PC-3 (cell line): ENCODE measurements around the gene P2RY14.

Experiments used
- EZH2phosphoT487 ChIP-seq: fragments of 300-600 bp; sonication (generic); IDR thresholded peaks from 2 replicates; pipeline ENCODE4 v1.6.1; 2018; ENCODE audit warnings: mild to moderate bottlenecking, antibody characterized with exemption, low read length, borderline replicate concordance
- TF ChIP-seq, protein P1 (sequence below): fragments of 300-600 bp; sonication (generic); conservative IDR thresholded peaks from 2 replicates; pipeline ENCODE4 v1.5.1; 2017; ENCODE audit warnings: antibody characterized with exemption, low read depth, mild to moderate bottlenecking, low read length

DNA sequence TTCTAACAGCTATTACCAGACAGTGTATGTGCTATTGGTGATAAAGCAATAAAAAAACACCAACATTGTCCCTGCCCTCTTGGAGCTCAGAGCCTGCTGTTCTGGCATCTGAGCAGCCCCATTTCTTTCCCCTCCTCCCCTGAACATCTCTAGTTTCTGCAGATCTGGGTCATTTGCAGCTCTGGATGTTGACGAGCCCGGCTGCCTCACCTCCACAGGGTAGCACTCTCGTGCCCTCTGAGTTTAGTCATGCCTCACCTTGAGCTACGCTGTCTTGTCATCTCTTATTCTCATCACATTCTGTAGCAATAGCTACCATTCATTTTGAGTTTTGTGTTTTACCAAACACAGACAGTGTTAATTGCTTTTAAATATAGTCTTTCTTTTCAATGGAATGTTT, 45.4 kb downstream of the P2RY14 start:
- TF ChIP-seq, protein P1, sequence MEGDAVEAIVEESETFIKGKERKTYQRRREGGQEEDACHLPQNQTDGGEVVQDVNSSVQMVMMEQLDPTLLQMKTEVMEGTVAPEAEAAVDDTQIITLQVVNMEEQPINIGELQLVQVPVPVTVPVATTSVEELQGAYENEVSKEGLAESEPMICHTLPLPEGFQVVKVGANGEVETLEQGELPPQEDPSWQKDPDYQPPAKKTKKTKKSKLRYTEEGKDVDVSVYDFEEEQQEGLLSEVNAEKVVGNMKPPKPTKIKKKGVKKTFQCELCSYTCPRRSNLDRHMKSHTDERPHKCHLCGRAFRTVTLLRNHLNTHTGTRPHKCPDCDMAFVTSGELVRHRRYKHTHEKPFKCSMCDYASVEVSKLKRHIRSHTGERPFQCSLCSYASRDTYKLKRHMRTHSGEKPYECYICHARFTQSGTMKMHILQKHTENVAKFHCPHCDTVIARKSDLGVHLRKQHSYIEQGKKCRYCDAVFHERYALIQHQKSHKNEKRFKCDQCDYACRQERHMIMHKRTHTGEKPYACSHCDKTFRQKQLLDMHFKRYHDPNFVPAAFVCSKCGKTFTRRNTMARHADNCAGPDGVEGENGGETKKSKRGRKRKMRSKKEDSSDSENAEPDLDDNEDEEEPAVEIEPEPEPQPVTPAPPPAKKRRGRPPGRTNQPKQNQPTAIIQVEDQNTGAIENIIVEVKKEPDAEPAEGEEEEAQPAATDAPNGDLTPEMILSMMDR, result no peak
- no peak for TF ChIP-seq EZH2phosphoT487
